GM10266 (cell line): ENCODE results near the gene SLC35E1.
A peak's percentile ranks its signal among the peaks of the same experiment; 100 is the strongest.

Experiments
- DNase-seq: peaks from one replicate; pipeline ENCODE4 v3.0.0; 2012; ENCODE audit errors: extremely low spot score
- CTCF ChIP-seq: IDR thresholded peaks from 2 replicates; pipeline ENCODE4 v1.5.1; 2012; ENCODE audit warnings: mild to moderate bottlenecking, low read depth; ENCODE audit not compliant: control insufficient read depth, insufficient read depth; ENCODE audit errors: missing control alignments

The SLC35E1 gene

GRCh38 chr19:16573296-16573695 is 1.1 kb upstream of the SLC35E1 start:
- no peak for DNase-seq
- no peak for TF ChIP-seq CTCF

GRCh38 chr19:16571822-16572331 is 338 bp downstream of the SLC35E1 start:
- peak; percentile 1 for TF ChIP-seq CTCF
- peak; percentile 61 for DNase-seq

- DNase-seq, result no peak
- TF ChIP-seq CTCF, result no peak
These were observed 932 bp downstream of the SLC35E1 start for GRCh38 chr19:16571283-16571682.

- no peak for TF ChIP-seq CTCF
- no peak for DNase-seq
These were observed 2.5 kb downstream of the SLC35E1 start for GRCh38 chr19:16569609-16570320.

GRCh38 chr19:16566702-16567101 is 5.5 kb downstream of the SLC35E1 start:
- no peak for DNase-seq
- no peak for TF ChIP-seq CTCF

GRCh38 chr19:16566161-16566560 is 6.1 kb downstream of the SLC35E1 start:
- TF ChIP-seq CTCF, result no peak
- DNase-seq, result no peak

GRCh38 chr19:16564842-16565241 is 7.4 kb downstream of the SLC35E1 start:
- no peak for TF ChIP-seq CTCF

More at GRCh38 chr19:16564842-16565241, 7.4 kb downstream of the SLC35E1 start:
- DNase-seq, result no peak
